D721Med (cell line): Measurements from ENCODE around the gene SP140L.

ENCODE experiments used
- DNase-seq: peaks from one replicate; pipeline ENCODE4 v3.0.0; 2011; ENCODE audit warnings: low spot score; ENCODE audit not compliant: insufficient read length
- FAIRE-seq: peaks from 2 replicates; lab custom pipeline; 2011; peaks lifted over from hg19 to GRCh38; lab: Jason Lieb, UNC
- TF ChIP-seq, protein P1 (sequence below): IDR thresholded peaks from 2 replicates; pipeline ENCODE4 v1.5.1; 2012; ENCODE audit warnings: mild to moderate bottlenecking, control low read depth; ENCODE audit not compliant: insufficient read depth; ENCODE audit errors: missing control alignments

The SP140L gene

DNA sequence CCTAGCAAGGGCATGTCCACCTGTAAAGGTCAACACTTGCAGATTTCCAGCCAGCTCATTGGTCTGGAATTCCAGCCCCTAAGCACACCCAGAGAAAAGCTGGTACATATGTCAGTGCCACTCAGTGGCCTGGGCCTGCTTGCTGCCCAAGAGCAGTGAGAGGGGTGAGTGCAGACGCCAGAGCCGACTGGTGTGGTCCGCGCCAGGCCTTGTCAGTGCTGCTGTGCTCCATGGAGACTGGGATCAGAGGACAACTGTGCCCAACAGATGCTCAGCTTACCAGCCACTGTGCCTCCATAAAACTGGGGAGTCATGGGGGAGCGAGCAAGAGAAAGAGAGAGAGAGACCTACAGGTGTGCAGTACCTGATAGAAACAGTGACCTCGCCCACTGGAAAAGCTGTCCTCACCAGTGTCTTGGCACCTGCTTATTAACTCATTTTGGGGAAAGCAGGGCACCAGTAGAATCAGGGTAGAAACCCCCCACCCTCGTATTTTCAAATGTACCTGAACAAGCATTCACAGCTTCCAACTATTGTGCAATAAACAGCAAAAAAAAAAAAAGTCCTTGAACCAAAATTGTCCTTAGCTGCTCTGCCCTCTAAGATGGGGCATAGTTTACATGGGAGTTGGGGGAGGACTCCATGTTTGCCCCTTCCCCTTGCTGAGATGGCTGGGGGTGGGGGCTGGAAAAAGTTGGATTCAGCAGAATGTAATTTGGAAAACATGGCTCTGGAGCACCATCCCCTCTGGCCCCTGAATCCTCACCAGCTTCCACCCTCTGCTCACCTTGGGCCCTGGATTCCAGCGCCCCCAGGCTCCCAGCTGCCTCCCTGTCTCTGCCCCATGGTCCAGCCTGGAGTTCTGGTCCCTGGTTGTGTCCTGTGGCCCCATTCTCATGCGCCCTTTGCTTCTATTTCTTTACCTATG lies 1.4 kb upstream of the SP140L start:
- FAIRE-seq, result no peak
- no peak for DNase-seq
- TF ChIP-seq, protein P1, sequence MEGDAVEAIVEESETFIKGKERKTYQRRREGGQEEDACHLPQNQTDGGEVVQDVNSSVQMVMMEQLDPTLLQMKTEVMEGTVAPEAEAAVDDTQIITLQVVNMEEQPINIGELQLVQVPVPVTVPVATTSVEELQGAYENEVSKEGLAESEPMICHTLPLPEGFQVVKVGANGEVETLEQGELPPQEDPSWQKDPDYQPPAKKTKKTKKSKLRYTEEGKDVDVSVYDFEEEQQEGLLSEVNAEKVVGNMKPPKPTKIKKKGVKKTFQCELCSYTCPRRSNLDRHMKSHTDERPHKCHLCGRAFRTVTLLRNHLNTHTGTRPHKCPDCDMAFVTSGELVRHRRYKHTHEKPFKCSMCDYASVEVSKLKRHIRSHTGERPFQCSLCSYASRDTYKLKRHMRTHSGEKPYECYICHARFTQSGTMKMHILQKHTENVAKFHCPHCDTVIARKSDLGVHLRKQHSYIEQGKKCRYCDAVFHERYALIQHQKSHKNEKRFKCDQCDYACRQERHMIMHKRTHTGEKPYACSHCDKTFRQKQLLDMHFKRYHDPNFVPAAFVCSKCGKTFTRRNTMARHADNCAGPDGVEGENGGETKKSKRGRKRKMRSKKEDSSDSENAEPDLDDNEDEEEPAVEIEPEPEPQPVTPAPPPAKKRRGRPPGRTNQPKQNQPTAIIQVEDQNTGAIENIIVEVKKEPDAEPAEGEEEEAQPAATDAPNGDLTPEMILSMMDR, result no peak

DNA sequence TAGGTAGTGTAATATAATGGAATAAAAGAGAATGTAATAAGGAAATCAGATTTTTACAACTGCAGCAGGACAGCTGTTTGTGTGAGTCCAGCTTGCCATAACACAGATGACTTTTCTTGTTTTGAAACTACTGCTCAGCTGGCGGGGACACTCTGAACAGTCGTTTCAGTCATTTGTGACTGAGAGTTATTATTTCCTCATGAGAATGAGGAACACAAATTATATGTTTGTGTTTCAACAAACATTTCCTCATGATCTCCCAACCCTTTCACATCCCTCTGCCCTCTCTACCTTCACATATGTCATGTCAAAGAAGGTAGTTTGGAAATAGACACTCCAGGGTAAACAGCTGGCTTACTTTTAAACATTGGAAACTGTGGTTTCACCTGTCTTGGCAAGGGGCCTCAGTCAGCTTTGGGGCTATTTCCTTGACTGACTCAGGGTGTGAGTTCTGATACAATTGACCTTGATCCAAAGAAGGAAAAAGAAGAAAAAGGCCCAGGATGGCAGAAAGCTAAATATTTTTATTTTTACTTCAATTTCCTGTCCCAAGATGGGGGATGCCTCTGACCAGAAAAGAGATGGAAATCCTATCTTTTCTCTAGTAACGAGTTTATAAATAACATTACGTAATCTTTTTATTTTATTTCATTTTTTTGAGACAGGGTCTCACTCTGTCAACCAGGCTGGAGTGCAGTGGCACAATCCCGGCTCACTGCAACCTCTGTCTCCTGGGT lies 593 bp downstream of the SP140L start:
- DNase-seq, result no peak
- FAIRE-seq, result no peak
- TF ChIP-seq, protein P1, result no peak

DNA sequence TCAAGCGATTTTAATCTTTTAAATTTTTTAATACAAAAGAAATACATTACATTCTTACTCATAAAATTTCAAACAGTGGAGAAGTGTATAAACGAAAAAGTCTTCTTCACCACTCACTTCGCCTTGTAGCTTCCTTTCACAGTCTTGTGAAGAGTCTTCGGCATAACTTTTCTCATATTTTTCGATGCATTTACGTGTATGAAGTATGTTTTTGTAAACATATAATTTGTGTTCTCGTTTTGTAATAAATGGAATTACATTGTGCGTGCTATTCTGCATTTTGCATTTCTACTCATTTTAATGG lies 1.1 kb downstream of the SP140L start:
- DNase-seq, result no peak
- no peak for FAIRE-seq

DNA sequence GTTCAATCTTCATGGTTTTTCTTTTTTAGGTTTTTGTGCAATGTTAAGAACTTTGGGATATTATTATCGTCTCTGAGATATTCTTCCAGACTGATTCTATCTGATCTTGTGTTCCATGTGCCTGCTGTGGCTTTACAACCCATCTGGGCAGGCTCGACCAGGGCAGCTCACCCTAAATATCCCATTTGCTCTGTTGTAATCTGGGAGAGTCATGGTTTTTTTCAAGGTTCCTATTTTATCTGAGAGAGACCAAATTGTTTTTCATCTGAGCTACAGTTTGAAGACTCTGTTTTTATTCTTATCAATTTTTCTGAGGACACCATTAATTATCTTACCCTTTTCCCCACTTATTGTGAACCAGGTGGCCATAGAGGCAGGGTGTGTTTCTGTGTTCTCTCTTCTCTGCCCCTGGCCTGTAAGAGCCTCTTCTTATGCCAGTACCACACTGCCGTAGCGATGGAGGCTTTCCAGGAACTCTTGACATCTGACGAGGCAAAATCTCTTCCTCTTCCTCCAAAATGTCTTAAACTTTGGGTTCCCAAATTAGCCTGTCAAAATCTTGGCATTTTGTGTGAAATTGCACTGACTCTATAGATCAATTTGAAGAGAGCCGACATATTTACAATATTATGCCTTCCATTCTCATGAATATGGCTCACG lies 3.1 kb downstream of the SP140L start:
- no peak for DNase-seq
- FAIRE-seq, result no peak
- TF ChIP-seq, protein P1, result no peak

More for the DNA sequence above, 1.1 kb downstream of the SP140L start:
- TF ChIP-seq, protein P1, result no peak

DNA sequence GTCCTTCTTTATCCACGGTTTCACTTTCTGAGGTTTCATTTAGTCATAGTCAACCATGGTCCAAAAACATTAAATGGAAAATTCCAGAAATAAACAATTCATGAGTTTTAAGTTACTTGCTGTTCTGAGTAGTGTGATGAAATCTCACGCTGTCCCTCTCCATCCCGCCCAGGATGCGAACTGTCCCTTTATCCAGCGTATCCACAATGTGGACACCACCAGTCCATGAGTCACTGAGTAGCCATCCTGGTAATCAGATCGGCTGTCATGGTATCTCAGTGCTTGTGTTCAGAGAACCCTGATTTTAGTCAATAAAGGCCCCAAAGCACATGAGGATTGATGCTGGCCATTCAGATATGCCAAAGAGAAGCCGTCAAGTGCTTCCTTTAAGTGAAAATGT lies 3.7 kb downstream of the SP140L start:
- no peak for DNase-seq
- TF ChIP-seq, protein P1, result no peak
- no peak for FAIRE-seq

DNA sequence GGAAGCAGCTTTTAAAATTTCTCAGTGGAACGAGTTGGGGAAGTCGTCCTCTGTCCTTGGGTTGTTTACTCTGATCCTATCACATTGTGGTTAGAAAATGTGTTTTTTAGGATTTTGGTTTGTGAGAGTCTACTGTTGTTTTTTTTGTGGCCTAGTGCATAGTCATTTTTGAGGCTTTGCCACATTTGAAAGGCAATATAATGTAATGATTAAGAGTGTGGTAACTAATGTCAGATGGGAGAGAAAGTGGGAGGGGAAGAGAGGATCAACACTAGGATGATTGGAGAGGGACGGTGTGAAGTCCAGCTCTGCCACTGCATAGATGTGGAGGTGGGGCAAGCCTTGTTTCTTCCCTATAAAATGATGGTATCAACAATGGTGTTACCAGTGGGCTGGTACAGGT lies 8.5 kb downstream of the SP140L start:
- TF ChIP-seq, protein P1, result no peak
- DNase-seq, result no peak
- FAIRE-seq, result no peak
